ENCODE data around the gene WDR75.
"Not testable (repeated sequence)": the region's sequence is repeated elsewhere in the genome, so short reads cannot be mapped to it uniquely, and the experiment has no call there.

The WDR75 gene

GRCh38 chr2:189440644-189440946 is 679 bp upstream of the WDR75 start:
- in situ Hi-C loops (cut with HindIII; ENCODE audit: low sequenced_read_pairs): no loop called here

- in situ Hi-C loops (cut with HindIII; ENCODE audit: low sequenced_read_pairs): no loop called here
Observed at GRCh38 chr2:189441709-189442074, 418 bp downstream of the WDR75 start.

- in situ Hi-C loops (cut with HindIII; ENCODE audit: low sequenced_read_pairs): no loop called here
Observed at GRCh38 chr2:189442468-189442867, 1.2 kb downstream of the WDR75 start.

- in situ Hi-C loops (cut with HindIII; ENCODE audit: low sequenced_read_pairs): no loop called here
Observed at GRCh38 chr2:189444322-189444721, 3.0 kb downstream of the WDR75 start.

- in situ Hi-C loops (cut with HindIII; ENCODE audit: low sequenced_read_pairs): no loop called here
Observed at GRCh38 chr2:189446780-189447179, 5.5 kb downstream of the WDR75 start.

- in situ Hi-C loops (cut with HindIII; ENCODE audit: low sequenced_read_pairs): loop anchor here (25.0 kb wide), 1 partner anchor 158 kb away; no protein-coding TSS in a partner anchor
Observed at GRCh38 chr2:189454009-189454408, 12.7 kb downstream of the WDR75 start.

GRCh38 chr2:189465076-189465475 is 23.8 kb downstream of the WDR75 start:
- in situ Hi-C loops (cut with HindIII; ENCODE audit: low sequenced_read_pairs): loop anchor here (25.0 kb wide), 1 partner anchor 147 kb away; no protein-coding TSS in a partner anchor

- in situ Hi-C loops (cut with HindIII; ENCODE audit: low sequenced_read_pairs): loop anchor here (25.0 kb wide), 1 partner anchor 147 kb away; no protein-coding TSS in a partner anchor
Observed at GRCh38 chr2:189465478-189465877, 24.2 kb downstream of the WDR75 start.

- in situ Hi-C loops (cut with HindIII; ENCODE audit: low sequenced_read_pairs): loop anchor here (25.0 kb wide), 1 partner anchor 146 kb away; no protein-coding TSS in a partner anchor
Observed at GRCh38 chr2:189466046-189466445, 24.8 kb downstream of the WDR75 start.

- in situ Hi-C loops (cut with HindIII; ENCODE audit: low sequenced_read_pairs): loop anchor here (25.0 kb wide), 1 partner anchor 146 kb away; no protein-coding TSS in a partner anchor
Observed at GRCh38 chr2:189466656-189467055, 25.4 kb downstream of the WDR75 start.

GRCh38 chr2:189467160-189467559 is 25.9 kb downstream of the WDR75 start:
- in situ Hi-C loops (cut with HindIII; ENCODE audit: low sequenced_read_pairs): loop anchor here (25.0 kb wide), 1 partner anchor 145 kb away; no protein-coding TSS in a partner anchor

- in situ Hi-C loops (cut with HindIII; ENCODE audit: low sequenced_read_pairs): loop anchor here (25.0 kb wide), 1 partner anchor 145 kb away; no protein-coding TSS in a partner anchor
Observed at GRCh38 chr2:189467593-189467992, 26.3 kb downstream of the WDR75 start.

GRCh38 chr2:189474526-189474925 is 33.3 kb downstream of the WDR75 start:
- in situ Hi-C loops (cut with HindIII; ENCODE audit: low sequenced_read_pairs): loop anchor here (25.0 kb wide), 1 partner anchor 138 kb away; no protein-coding TSS in a partner anchor

- in situ Hi-C loops (cut with HindIII; ENCODE audit: low sequenced_read_pairs): no loop called here
Observed at GRCh38 chr2:189477756-189478155, 36.5 kb downstream of the WDR75 start.

- in situ Hi-C loops (cut with HindIII; ENCODE audit: low sequenced_read_pairs): not testable (repeated sequence)
Observed at GRCh38 chr2:189478289-189478688, 37.0 kb downstream of the WDR75 start.

GRCh38 chr2:189481071-189481470 is 39.8 kb downstream of the WDR75 start:
- in situ Hi-C loops (cut with HindIII; ENCODE audit: low sequenced_read_pairs): no loop called here

GRCh38 chr2:189483571-189483970 is 42.3 kb downstream of the WDR75 start:
- in situ Hi-C loops (cut with HindIII; ENCODE audit: low sequenced_read_pairs): no loop called here

GRCh38 chr2:189483980-189484740 is 42.9 kb downstream of the WDR75 start:
- in situ Hi-C loops (cut with HindIII; ENCODE audit: low sequenced_read_pairs): no loop called here

GRCh38 chr2:189485146-189485545 is 43.9 kb downstream of the WDR75 start:
- in situ Hi-C loops (cut with HindIII; ENCODE audit: low sequenced_read_pairs): no loop called here

- in situ Hi-C loops (cut with HindIII; ENCODE audit: low sequenced_read_pairs): no loop called here
Observed at GRCh38 chr2:189486237-189486770, 45.0 kb downstream of the WDR75 start.

- in situ Hi-C loops (cut with HindIII; ENCODE audit: low sequenced_read_pairs): no loop called here
Observed at GRCh38 chr2:189487283-189488007, 46.2 kb downstream of the WDR75 start.

- in situ Hi-C loops (cut with HindIII; ENCODE audit: low sequenced_read_pairs): no loop called here
Observed at GRCh38 chr2:189488008-189488310, 46.7 kb downstream of the WDR75 start.

Data from endothelial cell of hepatic sinusoid (primary cell).